ENCODE measurements around the gene SLC25A21. TPM values are rescaled to one million over a fixed set of nuclear protein-coding genes. Genes with fewer than 3 reads are reported as not detected.
A peak's percentile ranks its signal among the peaks of the same experiment; 100 is the strongest.

Gene SLC25A21
- total and polyA plus RNA-seq, 2 experiments from 2014 or later = 10.6 to 12.1 TPM

DNA sequence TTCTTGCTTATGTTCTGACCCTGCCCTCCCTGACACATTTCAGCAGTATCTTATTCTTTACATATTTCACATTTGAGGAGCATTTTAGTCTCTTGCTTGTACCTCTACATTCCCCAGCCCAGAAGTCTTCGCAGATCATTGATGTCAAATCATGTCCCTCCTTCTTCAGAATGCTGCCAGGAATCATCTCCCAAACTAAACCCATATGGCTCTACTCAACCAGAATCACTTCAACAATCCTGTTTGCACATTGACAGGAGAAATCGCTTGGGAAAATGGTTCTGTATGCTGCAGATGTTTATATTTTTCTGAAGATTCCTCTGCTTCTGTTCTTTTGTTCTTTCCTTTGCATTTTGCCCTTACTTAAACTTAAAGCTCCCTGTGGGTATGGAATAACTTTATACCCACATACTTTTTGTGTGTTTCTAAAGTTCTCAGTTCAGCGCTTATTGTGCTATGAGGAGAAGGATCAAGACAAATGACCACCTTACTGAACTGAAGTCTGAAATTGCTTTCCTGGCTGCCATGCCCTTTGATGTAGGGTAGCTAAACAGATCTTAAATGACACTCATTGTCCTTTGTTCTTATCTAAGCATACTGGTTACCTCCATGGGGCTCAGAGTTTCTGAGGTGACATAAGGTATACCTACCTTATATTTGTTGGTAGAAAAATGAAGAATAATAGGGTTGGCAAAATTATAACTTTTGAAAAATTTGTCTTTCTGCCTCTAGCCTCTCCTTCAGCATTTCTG, 134.6 kb downstream of the SLC25A21 start (continued):
- TF ChIP-seq, protein P1, sequence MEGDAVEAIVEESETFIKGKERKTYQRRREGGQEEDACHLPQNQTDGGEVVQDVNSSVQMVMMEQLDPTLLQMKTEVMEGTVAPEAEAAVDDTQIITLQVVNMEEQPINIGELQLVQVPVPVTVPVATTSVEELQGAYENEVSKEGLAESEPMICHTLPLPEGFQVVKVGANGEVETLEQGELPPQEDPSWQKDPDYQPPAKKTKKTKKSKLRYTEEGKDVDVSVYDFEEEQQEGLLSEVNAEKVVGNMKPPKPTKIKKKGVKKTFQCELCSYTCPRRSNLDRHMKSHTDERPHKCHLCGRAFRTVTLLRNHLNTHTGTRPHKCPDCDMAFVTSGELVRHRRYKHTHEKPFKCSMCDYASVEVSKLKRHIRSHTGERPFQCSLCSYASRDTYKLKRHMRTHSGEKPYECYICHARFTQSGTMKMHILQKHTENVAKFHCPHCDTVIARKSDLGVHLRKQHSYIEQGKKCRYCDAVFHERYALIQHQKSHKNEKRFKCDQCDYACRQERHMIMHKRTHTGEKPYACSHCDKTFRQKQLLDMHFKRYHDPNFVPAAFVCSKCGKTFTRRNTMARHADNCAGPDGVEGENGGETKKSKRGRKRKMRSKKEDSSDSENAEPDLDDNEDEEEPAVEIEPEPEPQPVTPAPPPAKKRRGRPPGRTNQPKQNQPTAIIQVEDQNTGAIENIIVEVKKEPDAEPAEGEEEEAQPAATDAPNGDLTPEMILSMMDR (conservative IDR thresholded peaks at IDR 0.05; ENCODE audit: low read depth in 2 of 2) = no peak
- TF ChIP-seq EZH2phosphoT487 (IDR thresholded peaks at IDR 0.05; ENCODE audit: unreplicated experiment) (no peak), JUNB (IDR thresholded peaks at IDR 0.05; ENCODE audit: unreplicated experiment) (no peak), EZH2 (IDR thresholded peaks at IDR 0.05; ENCODE audit: low read depth, unreplicated experiment) (no peak), POLR2AphosphoS5 (IDR thresholded peaks at IDR 0.05; ENCODE audit: low read depth) (no peak), ZNF331 (CRISPR knock-in tag; IDR thresholded peaks at IDR 0.05; ENCODE audit: low read depth) (no peak), CREB1 (CRISPR knock-in tag; IDR thresholded peaks at IDR 0.05; ENCODE audit: low read depth) (no peak), ZNF114 (CRISPR knock-in tag; IDR thresholded peaks at IDR 0.05) (no peak), NANOG (IDR thresholded peaks at IDR 0.05; ENCODE audit: borderline replicate concordance) (no peak)
- TF ChIP-seq, protein P2, sequence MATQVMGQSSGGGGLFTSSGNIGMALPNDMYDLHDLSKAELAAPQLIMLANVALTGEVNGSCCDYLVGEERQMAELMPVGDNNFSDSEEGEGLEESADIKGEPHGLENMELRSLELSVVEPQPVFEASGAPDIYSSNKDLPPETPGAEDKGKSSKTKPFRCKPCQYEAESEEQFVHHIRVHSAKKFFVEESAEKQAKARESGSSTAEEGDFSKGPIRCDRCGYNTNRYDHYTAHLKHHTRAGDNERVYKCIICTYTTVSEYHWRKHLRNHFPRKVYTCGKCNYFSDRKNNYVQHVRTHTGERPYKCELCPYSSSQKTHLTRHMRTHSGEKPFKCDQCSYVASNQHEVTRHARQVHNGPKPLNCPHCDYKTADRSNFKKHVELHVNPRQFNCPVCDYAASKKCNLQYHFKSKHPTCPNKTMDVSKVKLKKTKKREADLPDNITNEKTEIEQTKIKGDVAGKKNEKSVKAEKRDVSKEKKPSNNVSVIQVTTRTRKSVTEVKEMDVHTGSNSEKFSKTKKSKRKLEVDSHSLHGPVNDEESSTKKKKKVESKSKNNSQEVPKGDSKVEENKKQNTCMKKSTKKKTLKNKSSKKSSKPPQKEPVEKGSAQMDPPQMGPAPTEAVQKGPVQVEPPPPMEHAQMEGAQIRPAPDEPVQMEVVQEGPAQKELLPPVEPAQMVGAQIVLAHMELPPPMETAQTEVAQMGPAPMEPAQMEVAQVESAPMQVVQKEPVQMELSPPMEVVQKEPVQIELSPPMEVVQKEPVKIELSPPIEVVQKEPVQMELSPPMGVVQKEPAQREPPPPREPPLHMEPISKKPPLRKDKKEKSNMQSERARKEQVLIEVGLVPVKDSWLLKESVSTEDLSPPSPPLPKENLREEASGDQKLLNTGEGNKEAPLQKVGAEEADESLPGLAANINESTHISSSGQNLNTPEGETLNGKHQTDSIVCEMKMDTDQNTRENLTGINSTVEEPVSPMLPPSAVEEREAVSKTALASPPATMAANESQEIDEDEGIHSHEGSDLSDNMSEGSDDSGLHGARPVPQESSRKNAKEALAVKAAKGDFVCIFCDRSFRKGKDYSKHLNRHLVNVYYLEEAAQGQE (IDR thresholded peaks at IDR 0.05; ENCODE audit: unreplicated experiment) = no peak
- TF ChIP-seq, protein P3, sequence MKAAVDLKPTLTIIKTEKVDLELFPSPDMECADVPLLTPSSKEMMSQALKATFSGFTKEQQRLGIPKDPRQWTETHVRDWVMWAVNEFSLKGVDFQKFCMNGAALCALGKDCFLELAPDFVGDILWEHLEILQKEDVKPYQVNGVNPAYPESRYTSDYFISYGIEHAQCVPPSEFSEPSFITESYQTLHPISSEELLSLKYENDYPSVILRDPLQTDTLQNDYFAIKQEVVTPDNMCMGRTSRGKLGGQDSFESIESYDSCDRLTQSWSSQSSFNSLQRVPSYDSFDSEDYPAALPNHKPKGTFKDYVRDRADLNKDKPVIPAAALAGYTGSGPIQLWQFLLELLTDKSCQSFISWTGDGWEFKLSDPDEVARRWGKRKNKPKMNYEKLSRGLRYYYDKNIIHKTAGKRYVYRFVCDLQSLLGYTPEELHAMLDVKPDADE (IDR thresholded peaks at IDR 0.05) = no peak

DNA sequence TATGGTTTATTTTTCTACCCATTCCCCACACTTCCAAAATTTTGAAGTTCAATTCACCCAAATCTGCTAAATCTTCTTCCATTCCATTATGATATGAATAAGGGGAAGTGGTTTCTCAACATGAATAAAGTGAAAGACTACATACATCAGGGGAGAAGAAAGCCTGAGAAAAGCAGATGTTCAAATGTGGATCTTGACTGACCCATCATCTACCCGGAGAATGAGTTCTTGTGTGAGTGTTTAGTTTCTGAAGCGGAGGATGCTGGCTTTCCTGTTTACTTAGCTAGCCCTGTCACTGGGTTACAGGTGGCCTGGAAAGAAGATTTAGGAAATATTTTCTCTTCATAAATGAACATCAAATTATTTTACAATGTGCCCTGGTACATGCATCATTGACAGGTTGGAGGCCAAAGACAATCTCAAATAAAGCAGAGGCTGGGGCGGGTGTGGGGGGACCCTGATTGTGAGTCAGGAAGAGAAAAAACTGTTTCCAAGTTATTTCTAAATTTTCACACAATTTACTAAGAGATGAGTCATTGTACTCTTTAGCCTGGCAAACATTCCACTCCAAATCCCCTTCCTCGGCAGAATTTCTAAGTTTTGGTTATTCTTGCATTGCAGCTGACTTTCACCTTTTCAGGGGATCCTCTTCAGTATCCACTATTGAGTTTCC, 135.6 kb downstream of the SLC25A21 start:
- Mint-ChIP-seq H3K4me1 (peaks cover 46% of the 10 kb centered on the region), H3K36me3 (ENCODE audit: low read depth) (no peaks in the 10 kb centered on the region), H3K4me3 (no peak overlapping the region), H3K27me3 (ENCODE audit: insufficient read depth, low read depth, poor library complexity) (peaks cover 2% of the 10 kb centered on the region), H3K27ac (peak overlapping the region; percentile 21; the same call in 1 of the 2 replicates), H3K9me3 (no peaks in the 10 kb centered on the region)
- Histone ChIP-seq H3K79me2 (replicated peaks; ENCODE audit: insufficient read depth) (no peaks in the 10 kb centered on the region), H3K27me3 (ENCODE audit: insufficient read depth) (no peaks in the 10 kb centered on the region), H3F3A (replicated peaks; ENCODE audit: low read depth) (no peaks in the 10 kb centered on the region), H3K4me2 (peak overlapping the region; percentile 35), H3K4me1 (ENCODE audit: insufficient read depth) (peaks cover 34% of the 10 kb centered on the region), H3K36me3 (ENCODE audit: insufficient read depth) (no peaks in the 10 kb centered on the region), H3K27ac (ENCODE audit: low read depth) (peak overlapping the region; percentile 0), H2AFZ (no peak overlapping the region), H3K9me2 (ENCODE audit: insufficient read depth) (no peaks in the 10 kb centered on the region), H3K4me3 (no peak overlapping the region), H4K20me1 (replicated peaks; ENCODE audit: insufficient read depth) (no peaks in the 10 kb centered on the region)
- ATAC-seq (no peak), DNase-seq (ENCODE audit: low spot score) (no peak)
- TF ChIP-seq STAT1 (IDR thresholded peaks at IDR 0.05; ENCODE audit: unreplicated experiment) (no peak), ZNF114 (CRISPR knock-in tag; IDR thresholded peaks at IDR 0.05) (no peak), POLR2AphosphoS5 (IDR thresholded peaks at IDR 0.05; ENCODE audit: low read depth) (no peak)

Measured in GM23338 (cell line).